ENCODE data around the gene REEP6. TPM values are rescaled to one million over a fixed set of nuclear protein-coding genes. Genes with fewer than 3 reads are reported as not detected.

Gene REEP6
- total and polyA plus RNA-seq, 2 of the 8 experiments (the other 6 are each of a cell fraction or from before 2014, with no cell fraction given) = 12.6 to 20.7 TPM

DNA sequence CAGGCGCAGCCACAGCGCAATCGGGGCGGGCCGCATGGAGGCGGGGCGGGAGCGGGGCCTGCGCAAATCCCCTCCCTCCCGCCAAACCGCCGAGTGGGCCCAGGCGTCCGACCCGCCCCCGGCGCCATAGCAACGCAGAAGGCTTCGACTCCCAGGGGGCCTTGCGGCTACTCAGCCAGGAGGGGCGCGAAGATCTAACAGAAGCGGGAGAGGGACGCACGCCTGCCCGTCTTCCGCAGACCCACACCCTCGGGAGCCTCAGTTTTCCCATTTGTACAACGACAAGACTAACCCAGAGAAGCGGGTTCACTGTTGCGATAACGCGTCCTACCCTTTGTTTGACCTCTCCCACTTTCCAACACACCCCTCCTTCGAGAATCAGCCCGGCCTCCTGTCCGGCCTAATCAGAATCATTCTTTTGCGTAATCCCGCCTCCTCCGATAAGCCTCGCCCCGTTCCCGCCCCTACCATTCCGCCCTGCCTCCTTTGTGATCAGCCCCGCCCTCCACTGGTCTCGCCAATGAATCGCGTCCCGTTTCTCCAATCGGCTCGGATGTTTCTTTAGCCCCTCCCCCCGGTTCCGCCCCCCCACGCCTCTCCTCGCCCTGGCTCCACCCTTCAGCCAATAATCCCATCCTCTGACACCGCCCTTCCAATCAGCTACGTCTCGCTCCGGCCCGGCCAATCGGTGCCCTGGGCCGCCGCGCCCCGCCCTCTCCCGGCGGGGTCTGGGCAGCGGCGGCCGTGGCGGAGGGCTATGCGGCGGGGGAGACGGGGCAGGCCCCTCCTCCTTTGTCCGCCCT lies 469 bp upstream of the REEP6 start, which contains the start of gene PCSK4:
Gene PCSK4, minus strand, starts transcription at position 40 of the 803 bp plus-strand sequence. Its CDS starts 4 bp downstream, at position 36.
- Histone ChIP-seq H4K20me1 (replicated peaks in 1 of 2; ENCODE audit: control insufficient read depth in 1 of 2, insufficient read depth in 2 of 2, low read length in 2 of 2) (peaks cover 0 to 1% of the 10 kb centered on the region in 2 experiments), H3K27me3 (replicated peaks in 1 of 4; ENCODE audit: control insufficient read depth in 3 of 4, extremely low read depth in 1 of 4, insufficient read depth in 3 of 4, low read length in 3 of 4) (peaks cover 3 to 17% (median 9%) of the 10 kb centered on the region in 4 experiments; a peak in 6 of 7 replicates), H4K8ac (ENCODE audit: extremely low read depth, insufficient read depth, low read length) (peak within 1 kb of the TSS; percentile 73), H3K79me1 (ENCODE audit: low read depth, low read length) (no peaks in the 10 kb centered on the region), H3K9me3 (ENCODE audit: insufficient read depth in 2 of 2, low read depth in 1 of 2, low read length in 1 of 2) (no peaks in the 10 kb centered on the region), H3K79me2 (ENCODE audit: control insufficient read depth in 1 of 2, insufficient read depth in 2 of 2, low read length in 2 of 2) (no peaks in the 10 kb centered on the region), H3K4me2 (ENCODE audit: insufficient read depth in 1 of 2, low read depth in 2 of 2, low read length in 2 of 2) (peak within 1 kb of the TSS; percentile 66 to 89), H2BK20ac (ENCODE audit: low read length) (no peak within 1 kb of the TSS), H2BK5ac (ENCODE audit: low read depth, low read length) (peak within 1 kb of the TSS; percentile 66; the same call in 1 of the 2 replicates), H2BK15ac (ENCODE audit: low read length) (peak within 1 kb of the TSS; percentile 29; the same call in 1 of the 2 replicates), H3K18ac (ENCODE audit: extremely low read depth, low read length) (peak within 1 kb of the TSS; percentile 62), H3K4ac (replicated peaks; ENCODE audit: insufficient read length, low read depth, low read length) (peak within 1 kb of the TSS; percentile 81), H3K9ac (replicated peaks in 1 of 4; ENCODE audit: extremely low read depth in 1 of 4, low read depth in 3 of 4, low read length in 3 of 4) (peak within 1 kb of the TSS; percentile 5 to 69 (median 47); a peak in 5 of 7 replicates), H2BK12ac (ENCODE audit: low read depth, low read length) (peak within 1 kb of the TSS; percentile 44; the same call in 1 of the 2 replicates), H3K27ac (ENCODE audit: low read depth, low read length) (peak within 1 kb of the TSS; percentile 58; the same call in 1 of the 2 replicates), H4K5ac (ENCODE audit: insufficient read length, low read depth, low read length) (peak within 1 kb of the TSS; percentile 86), H3K23me2 (ENCODE audit: low read depth, low read length) (peaks cover 7% of the 10 kb centered on the region; the same call in 1 of the 2 replicates), H3K4me3 (ENCODE audit: extremely low read depth in 1 of 4, insufficient read depth in 2 of 4, low read depth in 3 of 4, low read length in 4 of 4) (peak within 1 kb of the TSS; percentile 52 to 80 (median 74)), H3K4me1 (replicated peaks in 1 of 4; ENCODE audit: control insufficient read depth in 3 of 4, insufficient read depth in 4 of 4, low read length in 3 of 4) (peaks cover 0 to 5% (median 2%) of the 10 kb centered on the region in 4 experiments; a peak in 4 of 7 replicates), H4K91ac (replicated peaks; ENCODE audit: insufficient read length, low read length) (peak within 1 kb of the TSS; percentile 65), H3K14ac (ENCODE audit: insufficient read length) (no peak within 1 kb of the TSS), H2BK120ac (replicated peaks; ENCODE audit: low read depth, low read length) (no peak within 1 kb of the TSS), H3K36me3 (ENCODE audit: control insufficient read depth in 2 of 4, insufficient read depth in 4 of 4, low read length in 3 of 4) (no peaks in the 10 kb centered on the region), H3K56ac (replicated peaks; ENCODE audit: insufficient read length, low read depth, low read length) (peak within 1 kb of the TSS; percentile 36), H3K23ac (ENCODE audit: insufficient read length) (no peak within 1 kb of the TSS), H2AK5ac (ENCODE audit: low read depth, low read length) (0 out of 2 replicates have a peak within 1 kb of the TSS, but pooled peaks have one; percentile 39), H2AFZ (ENCODE audit: low read length) (peak within 1 kb of the TSS; percentile 96; the same call in 1 of the 2 replicates)
- WGBS, 2 experiments (ENCODE audit: extremely low coverage in 1 of 2, insufficient coverage in 1 of 2, insufficient read length in 1 of 2, insufficient replicate concordance in 2 of 2, low coverage in 1 of 2, low lambda C conversion rate in 2 of 2, missing lambda C conversion rate in 1 of 2) = 2% methylated on average over 50 of the region's 74 CpGs; no CpG with 5 or more reads in 1 of the 2 experiments
- ChIA-PET CTCF (ENCODE audit: partially characterized antibody) (interaction anchor here (0.6 to 1.3 kb wide), 4 partner anchors 13 to 731 kb away, joined by 4 to 7 read pairs (median 4); no protein-coding TSS in a partner anchor), POLR2A (ENCODE audit: partially characterized antibody) (interaction anchor here (0.6 to 1.9 kb wide), 7 partner anchors 12 to 122 kb away, joined by 3 to 8 read pairs (median 4); no protein-coding TSS in a partner anchor)
- DNase-seq (ENCODE audit: low read depth in 1 of 2, low spot score in 2 of 2) (peak; percentile 96 to 97), FAIRE-seq (peak; percentile 95)
- TF ChIP-seq TCF12 (IDR thresholded peaks at IDR 0.05; ENCODE audit: low read depth, low read length) (no peak), CREB1 (IDR thresholded peaks at IDR 0.05) (peak; percentile 8; the same call in 1 of the 2 replicates), YY1 (IDR thresholded peaks at IDR 0.05; ENCODE audit: low read depth, low read length) (no peak), EP300 (IDR thresholded peaks at IDR 0.05; ENCODE audit: borderline replicate concordance in 1 of 2, low read depth in 2 of 2, low read length in 2 of 2) (no peak), EZH2 (IDR thresholded peaks at IDR 0.05; ENCODE audit: low read depth, low read length, severe bottlenecking) (no peak), CBX5 (IDR thresholded peaks at IDR 0.05; ENCODE audit: low read depth, low read length) (no peak), SP4 (IDR thresholded peaks at IDR 0.05; ENCODE audit: low read length) (peak; percentile 90), FOSL1 (IDR thresholded peaks at IDR 0.05; ENCODE audit: insufficient read depth, low read depth, low read length) (no peak), KDM1A (IDR thresholded peaks at IDR 0.05; ENCODE audit: borderline replicate concordance, low read length) (no peak)
- TF ChIP-seq, protein P1, sequence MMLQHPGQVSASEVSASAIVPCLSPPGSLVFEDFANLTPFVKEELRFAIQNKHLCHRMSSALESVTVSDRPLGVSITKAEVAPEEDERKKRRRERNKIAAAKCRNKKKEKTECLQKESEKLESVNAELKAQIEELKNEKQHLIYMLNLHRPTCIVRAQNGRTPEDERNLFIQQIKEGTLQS (IDR thresholded peaks at IDR 0.05; ENCODE audit: insufficient read depth, low read depth, low read length) = no peak

All from H1 (cell line).